B cell (primary cell): ENCODE results near the gene DPT. TPM values are rescaled to one million over a fixed set of nuclear protein-coding genes. Genes with fewer than 3 reads are reported as not detected.

ENCODE experiments used
- ATAC-seq: fragments of 200-7000 bp; cut with Tn5 transposase; one replicate; pipeline ENCODE4 v1.10.0; 2021; ENCODE audit warnings: low read depth, mild to moderate bottlenecking, moderate number of reproducible peaks, moderate library complexity
- CTCF ChIA-PET: fragments of 350-600 bp; sonication (Branson Sonifier 250); formaldehyde crosslinking; loops from one replicate; lab custom pipeline; 2021; ENCODE audit warnings: antibody characterized with exemption, inconsistent platforms; lab: Charles Lee
- POLR2A ChIA-PET: fragments of 350-600 bp; sonication (Branson Sonifier 250); formaldehyde crosslinking; loops from one replicate; lab custom pipeline; 2021; ENCODE audit warnings: antibody characterized with exemption; lab: Charles Lee
- DNase-seq: peaks from one replicate; pipeline ENCODE4 v3.0.0; 2013
- H2AFZ ChIP-seq: 2 replicates; pipeline ENCODE4 v1.6.1; 2012; ENCODE audit warnings: mild to moderate bottlenecking, low read depth, low read length; ENCODE audit not compliant: insufficient read depth, poor library complexity, severe bottlenecking
- H3K27ac ChIP-seq, 2 donors: 1 replicate in 1 of 2; 2 replicates in 1 of 2; pipeline ENCODE4 v1.5.1; 2012 to 2013; ENCODE audit warnings: low read length in 2 of 2, mild to moderate bottlenecking in 2 of 2, moderate library complexity in 1 of 2
- H3K27me3 ChIP-seq, 4 experiments: fragments of 200-600 bp in 1 of 4; sonication (generic) in 1 of 4; replicated peaks in 1 of 4; 1 replicate in 2 of 4; 2 replicates in 2 of 4; pipeline versions ENCODE4 v1.6.1 to v1.7.0; 2013 to 2016; ENCODE audit warnings: low read length in 3 of 4, mild to moderate bottlenecking in 2 of 4, mixed read lengths in 1 of 4, moderate library complexity in 1 of 4; ENCODE audit not compliant: insufficient read depth in 4 of 4, control insufficient read depth in 3 of 4; ENCODE audit errors: control extremely low read depth in 1 of 4
- H3K36me3 ChIP-seq, 2 experiments: replicated peaks in 1 of 2; 1 replicate in 1 of 2; 2 replicates in 1 of 2; pipeline versions ENCODE4 v1.6.1 to v1.7.1; 2013; ENCODE audit warnings: low read length in 1 of 2; ENCODE audit not compliant: insufficient read depth in 2 of 2, control insufficient read depth in 1 of 2; ENCODE audit errors: control extremely low read depth in 1 of 2, extremely low read depth in 1 of 2
- H3K4me1 ChIP-seq, 2 donors: fragments of 200-600 bp in 1 of 2; sonication (generic) in 1 of 2; 1 replicate in 1 of 2; 2 replicates in 1 of 2; pipeline versions ENCODE4 v1.5.1 to v1.6.1; 2013 to 2017; ENCODE audit warnings: low read length in 2 of 2; ENCODE audit not compliant: control insufficient read depth in 2 of 2, insufficient read depth in 2 of 2
- H3K4me2 ChIP-seq: replicated peaks from 2 replicates; pipeline ENCODE3; 2012; ENCODE audit warnings: mild to moderate bottlenecking, low read depth, low read length; ENCODE audit not compliant: poor library complexity, severe bottlenecking
- H3K4me3 ChIP-seq, 5 experiments: fragments of 200-600 bp in 1 of 5; sonication (generic) in 1 of 5; 1 replicate in 3 of 5; 2 replicates in 2 of 5; pipeline versions ENCODE4 v1.5.1 to v1.7.0; 2011 to 2016; ENCODE audit warnings: low read length in 4 of 5, mild to moderate bottlenecking in 4 of 5, low read depth in 2 of 5, control low read depth in 1 of 5, moderate library complexity in 1 of 5; ENCODE audit not compliant: insufficient read depth in 1 of 5; ENCODE audit errors: control extremely low read depth in 1 of 5, extremely low read depth in 1 of 5
- H3K79me2 ChIP-seq: fragments of 200-600 bp; sonication (generic); one replicate; pipeline ENCODE4 v1.6.0; 2016; ENCODE audit warnings: low read length; ENCODE audit not compliant: control insufficient read depth, insufficient read depth
- H3K9ac ChIP-seq: fragments of 200-600 bp; sonication (generic); 2 replicates; pipeline ENCODE4 v1.6.1; 2017; ENCODE audit warnings: mild to moderate bottlenecking, low read length, moderate library complexity
- H3K9me3 ChIP-seq, 3 donors: one replicate each; pipeline versions ENCODE4 v1.6.1 to v1.7.1; 2013; ENCODE audit warnings: low read length in 2 of 3; ENCODE audit not compliant: control insufficient read depth in 2 of 3, insufficient read depth in 1 of 3; ENCODE audit errors: control extremely low read depth in 1 of 3
- H4K20me1 ChIP-seq: 2 replicates; pipeline ENCODE4 v1.6.0; 2012; ENCODE audit warnings: mild to moderate bottlenecking, low read length; ENCODE audit not compliant: insufficient read depth, control insufficient read depth, poor library complexity, severe bottlenecking
- H3K27ac Mint-ChIP-seq: one replicate; pipeline ENCODE4 v1.8.0; 2021; ENCODE audit warnings: mixed read lengths
- H3K27me3 Mint-ChIP-seq: one replicate; pipeline ENCODE4 v1.8.0; 2021; ENCODE audit warnings: mixed read lengths
- H3K4me1 Mint-ChIP-seq: one replicate; pipeline ENCODE4 v1.8.0; 2021; ENCODE audit warnings: mixed read lengths
- H3K4me3 Mint-ChIP-seq: one replicate; pipeline ENCODE4 v1.8.0; 2021; ENCODE audit warnings: mixed read lengths
- H3K9me3 Mint-ChIP-seq: one replicate; pipeline ENCODE4 v1.8.0; 2022; ENCODE audit warnings: mixed read lengths; ENCODE audit not compliant: insufficient read depth
- EZH2 ChIP-seq: IDR thresholded peaks from 2 replicates; pipeline ENCODE4 v1.6.1; 2012; ENCODE audit warnings: borderline replicate concordance, low read depth, mild to moderate bottlenecking, moderate library complexity, low read length; ENCODE audit not compliant: insufficient read depth, poor library complexity, severe bottlenecking
- WGBS: methylation state at CpG from one replicate; pipeline ENCODE4 v1.1.5; 2013; ENCODE audit warnings: missing lambda C conversion rate; ENCODE audit not compliant: insufficient coverage; 5-methylcytosine and 5-hydroxymethylcytosine counted together
- intact Hi-C: fragments of 100-400 bp; cut with micrococcal nuclease; formaldehyde crosslinking; loops from one replicate; pipeline ENCODE4 v1.10.0; 2022
- polyA plus RNA-seq: library from polyadenylated mRNA; depleted of rRNA; stranded (reverse); fragments of >200 nt; gene quantifications from 2 replicates; pipeline ENCODE4 v1.2.3, GENCODE V29; 2012
- total RNA-seq, 2 donors: library from RNA; stranded (reverse); fragments of 120-200 nt in 1 of 2; gene quantifications; 1 replicate in 1 of 2; 2 replicates in 1 of 2; pipeline versions ENCODE4 v1.2.3 to v1.2.4, GENCODE V29; 2013 to 2022
- TF ChIP-seq, protein P1 (sequence below): fragments of 200-600 bp; IDR thresholded peaks from one replicate; pipeline ENCODE4 v1.8.0; 2022; ENCODE audit warnings: antibody characterized with exemption, mild to moderate bottlenecking

DPT gene
- total and polyA plus RNA-seq, 2 donors (not counting 1 experiment from before 2014, with no cell fraction given), result not detected

DNA sequence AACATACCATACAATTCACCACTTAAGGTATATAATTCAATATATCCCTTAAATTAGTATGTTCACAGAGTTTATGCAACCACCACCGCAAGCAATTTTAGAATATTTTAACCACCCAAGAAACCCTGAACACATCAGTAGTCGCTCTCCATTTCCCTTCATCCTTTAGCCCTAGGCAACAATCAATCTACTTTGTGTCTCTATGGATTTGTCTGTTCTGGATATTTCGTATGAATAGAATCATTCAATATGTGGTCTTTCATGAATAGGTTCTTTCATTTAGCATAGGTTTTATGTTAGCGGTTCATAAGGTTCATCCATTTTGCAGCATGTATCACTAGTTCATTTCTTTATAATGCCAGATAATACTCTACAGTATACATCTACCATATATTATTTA is 4.2 kb upstream of the DPT start:
- peaks cover 0 to 2% (median 0%) of the 10 kb centered on the region in 4 experiments for H3K27me3 ChIP-seq
- H3K4me1 ChIP-seq, result no peaks in the 10 kb centered on the region
- no peaks in the 10 kb centered on the region for H3K36me3 ChIP-seq
- H3K4me3 ChIP-seq, result no peak overlapping the region
- peaks cover 11% of the 10 kb centered on the region for H3K27me3 Mint-ChIP-seq
- intact Hi-C loops, result no loop called here
- no CpG with 5 or more reads among the region's 4 CpGs for WGBS
- no peak for ATAC-seq
- no peaks in the 10 kb centered on the region for H3K4me1 Mint-ChIP-seq
- DNase-seq, result no peak
- no peak overlapping the region for H3K9ac ChIP-seq
- CTCF ChIA-PET, result no interaction called here
- POLR2A ChIA-PET, result no interaction called here
- H2AFZ ChIP-seq, result no peak overlapping the region
- peaks cover 0 to 3% (median 0%) of the 10 kb centered on the region in 3 donors for H3K9me3 ChIP-seq
- no peaks in the 10 kb centered on the region for H3K79me2 ChIP-seq
- no peaks in the 10 kb centered on the region for H4K20me1 ChIP-seq
- H3K27ac ChIP-seq, result no peak overlapping the region
- TF ChIP-seq, protein P1, sequence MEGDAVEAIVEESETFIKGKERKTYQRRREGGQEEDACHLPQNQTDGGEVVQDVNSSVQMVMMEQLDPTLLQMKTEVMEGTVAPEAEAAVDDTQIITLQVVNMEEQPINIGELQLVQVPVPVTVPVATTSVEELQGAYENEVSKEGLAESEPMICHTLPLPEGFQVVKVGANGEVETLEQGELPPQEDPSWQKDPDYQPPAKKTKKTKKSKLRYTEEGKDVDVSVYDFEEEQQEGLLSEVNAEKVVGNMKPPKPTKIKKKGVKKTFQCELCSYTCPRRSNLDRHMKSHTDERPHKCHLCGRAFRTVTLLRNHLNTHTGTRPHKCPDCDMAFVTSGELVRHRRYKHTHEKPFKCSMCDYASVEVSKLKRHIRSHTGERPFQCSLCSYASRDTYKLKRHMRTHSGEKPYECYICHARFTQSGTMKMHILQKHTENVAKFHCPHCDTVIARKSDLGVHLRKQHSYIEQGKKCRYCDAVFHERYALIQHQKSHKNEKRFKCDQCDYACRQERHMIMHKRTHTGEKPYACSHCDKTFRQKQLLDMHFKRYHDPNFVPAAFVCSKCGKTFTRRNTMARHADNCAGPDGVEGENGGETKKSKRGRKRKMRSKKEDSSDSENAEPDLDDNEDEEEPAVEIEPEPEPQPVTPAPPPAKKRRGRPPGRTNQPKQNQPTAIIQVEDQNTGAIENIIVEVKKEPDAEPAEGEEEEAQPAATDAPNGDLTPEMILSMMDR, result no peak
- no peak for TF ChIP-seq EZH2
- H3K4me3 Mint-ChIP-seq, result no peak overlapping the region
- no peak overlapping the region for H3K27ac Mint-ChIP-seq
- no peak overlapping the region for H3K4me2 ChIP-seq
- no peaks in the 10 kb centered on the region for H3K9me3 Mint-ChIP-seq

DNA sequence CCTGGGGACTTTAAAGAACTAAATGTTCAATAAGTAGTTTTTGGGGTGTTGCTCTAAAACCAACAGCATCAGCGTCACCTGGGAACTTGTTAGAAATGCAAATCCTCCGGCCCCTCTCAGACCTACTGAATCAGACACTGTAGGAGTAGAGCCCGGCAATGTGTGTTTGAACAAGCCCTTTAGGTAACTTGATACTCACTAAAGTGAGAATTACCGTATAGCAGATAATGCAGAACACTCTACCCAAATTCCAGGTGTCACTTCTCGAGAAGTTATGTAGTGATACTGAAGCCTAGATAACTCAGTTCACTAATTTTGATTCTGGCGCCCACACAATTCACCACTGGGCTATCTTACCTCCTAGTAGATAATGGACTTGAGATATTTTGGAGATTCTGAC is 3.7 kb upstream of the DPT start:
- DNase-seq (no peak), ATAC-seq (no peak)
- Histone ChIP-seq H2AFZ (no peak overlapping the region), H3K27ac (no peak overlapping the region), H3K4me1 (no peaks in the 10 kb centered on the region), H4K20me1 (no peaks in the 10 kb centered on the region), H3K4me2 (no peak overlapping the region), H3K9me3 (peaks cover 0 to 4% (median 0%) of the 10 kb centered on the region in 3 donors), H3K9ac (no peak overlapping the region), H3K79me2 (no peaks in the 10 kb centered on the region), H3K36me3 (no peaks in the 10 kb centered on the region), H3K27me3 (peaks cover 0 to 2% (median 0%) of the 10 kb centered on the region in 4 experiments), H3K4me3 (no peak overlapping the region)
- intact Hi-C loops, result no loop called here
- H3K4me1 Mint-ChIP-seq, result no peaks in the 10 kb centered on the region
- CTCF ChIA-PET, result no interaction called here
- no peak overlapping the region for H3K4me3 Mint-ChIP-seq
- no peak for TF ChIP-seq EZH2
- TF ChIP-seq, protein P1, result no peak
- no peaks in the 10 kb centered on the region for H3K9me3 Mint-ChIP-seq
- POLR2A ChIA-PET, result no interaction called here
- peaks cover 15% of the 10 kb centered on the region for H3K27me3 Mint-ChIP-seq
- no peak overlapping the region for H3K27ac Mint-ChIP-seq
- 100% methylated on average over 1 of the region's 6 CpGs for WGBS
